Activated naive CD4-positive, alpha-beta T cell treated with anti-CD3 and anti-CD28 coated beads, Interleukin-2, amount 50 U/mL, for 72 hours (primary cell): ENCODE measurements around the gene DNAH2. TPM values are rescaled to one million over a fixed set of nuclear protein-coding genes. Genes with fewer than 3 reads are reported as not detected.

Experiments
- ATAC-seq, 2 donors: fragments of 150-1000 bp; cut with Tn5 transposase; 2 replicates each; pipeline ENCODE4 v1.10.0; 2021; ENCODE audit warnings: mild to moderate bottlenecking in 2 of 2, moderate library complexity in 2 of 2
- DNase-seq, 2 donors: peaks; one replicate each; pipeline ENCODE4 v3.0.0; 2021 to 2022; ENCODE audit warnings: low spot score in 2 of 2
- H3K27ac Mint-ChIP-seq, 2 donors: one replicate each; pipeline ENCODE4 v1.8.0; 2022; ENCODE audit warnings: mild to moderate bottlenecking in 2 of 2, mixed read lengths in 2 of 2
- H3K36me3 Mint-ChIP-seq, 2 donors: one replicate each; pipeline ENCODE4 v1.8.0; 2022; ENCODE audit warnings: mixed read lengths in 2 of 2
- H3K9me3 Mint-ChIP-seq, 2 donors: one replicate each; pipeline ENCODE4 v1.8.0; 2022; ENCODE audit warnings: mixed read lengths in 2 of 2
- total RNA-seq, 2 donors: library from RNA; stranded (reverse); gene quantifications; one replicate each; pipeline ENCODE4 v1.2.3, GENCODE V29; 2022

DNAH2 gene
- total RNA-seq, 2 donors from 2014 or later: 0.05 to 0.19 TPM

GRCh38 chr17:7845359-7846062, 128.0 kb downstream of the DNAH2 start:
- ATAC-seq (no peak), DNase-seq (no peak)
- H3K36me3 Mint-ChIP-seq: peaks cover 7% of the 10 kb centered on the region in 2 donors
- peak overlapping the region; percentile 96 to 99 for H3K27ac Mint-ChIP-seq
- no peaks in the 10 kb centered on the region for H3K9me3 Mint-ChIP-seq

GRCh38 chr17:7846063-7846735, 128.7 kb downstream of the DNAH2 start:
- DNase-seq (no peak), ATAC-seq (no peak)
- no peaks in the 10 kb centered on the region for H3K9me3 Mint-ChIP-seq
- H3K27ac Mint-ChIP-seq: peak overlapping the region; percentile 68 to 96
- H3K36me3 Mint-ChIP-seq: peaks cover under 1 to 6% of the 10 kb centered on the region in 2 donors

GRCh38 chr17:7846765-7847661, 129.5 kb downstream of the DNAH2 start:
- H3K27ac Mint-ChIP-seq: peak overlapping the region; percentile 32 to 68
- DNase-seq (no peak), ATAC-seq (no peak)
- H3K36me3 Mint-ChIP-seq: peaks cover 5 to 6% of the 10 kb centered on the region in 2 donors
- no peaks in the 10 kb centered on the region for H3K9me3 Mint-ChIP-seq

GRCh38 chr17:7848131-7848579, 130.6 kb downstream of the DNAH2 start:
- peaks cover 5 to 6% of the 10 kb centered on the region in 2 donors for H3K36me3 Mint-ChIP-seq
- no peaks in the 10 kb centered on the region for H3K9me3 Mint-ChIP-seq
- no peak for DNase-seq
- no peak overlapping the region for H3K27ac Mint-ChIP-seq
- no peak for ATAC-seq

GRCh38 chr17:7848739-7849129, 131.2 kb downstream of the DNAH2 start:
- ATAC-seq (no peak), DNase-seq (no peak)
- Mint-ChIP-seq H3K27ac (no peak overlapping the region), H3K9me3 (no peaks in the 10 kb centered on the region), H3K36me3 (peaks cover 5 to 6% of the 10 kb centered on the region in 2 donors)

GRCh38 chr17:7849130-7849750, 131.7 kb downstream of the DNAH2 start:
- ATAC-seq (no peak), DNase-seq (no peak)
- peaks cover 5 to 6% of the 10 kb centered on the region in 2 donors for H3K36me3 Mint-ChIP-seq
- H3K27ac Mint-ChIP-seq: no peak overlapping the region
- H3K9me3 Mint-ChIP-seq: no peaks in the 10 kb centered on the region

GRCh38 chr17:7849751-7850504, 132.4 kb downstream of the DNAH2 start:
- H3K36me3 Mint-ChIP-seq: peaks cover 5 to 6% of the 10 kb centered on the region in 2 donors

GRCh38 chr17:7850701-7851437, 133.3 kb downstream of the DNAH2 start:
- DNase-seq (no peak), ATAC-seq (peak; percentile 8 to 10)
- Mint-ChIP-seq H3K36me3 (peaks cover 5 to 6% of the 10 kb centered on the region in 2 donors), H3K9me3 (no peaks in the 10 kb centered on the region), H3K27ac (peak overlapping the region in 1 of 2 donors; percentile 66)

More at GRCh38 chr17:7849751-7850504, 132.4 kb downstream of the DNAH2 start:
- DNase-seq (no peak), ATAC-seq (no peak)
- Mint-ChIP-seq H3K27ac (no peak overlapping the region), H3K9me3 (no peaks in the 10 kb centered on the region)

GRCh38 chr17:7851438-7852261, 134.1 kb downstream of the DNAH2 start:
- ATAC-seq (peak; percentile 91 to 93), DNase-seq (peak; percentile 90 to 96)
- H3K9me3 Mint-ChIP-seq: no peaks in the 10 kb centered on the region
- H3K27ac Mint-ChIP-seq: peak overlapping the region; percentile 22 to 66
- peaks cover 5 to 6% of the 10 kb centered on the region in 2 donors for H3K36me3 Mint-ChIP-seq

GRCh38 chr17:7852262-7852670, 134.7 kb downstream of the DNAH2 start:
- DNase-seq (no peak), ATAC-seq (no peak)
- Mint-ChIP-seq H3K36me3 (peaks cover 5 to 6% of the 10 kb centered on the region in 2 donors), H3K9me3 (no peaks in the 10 kb centered on the region), H3K27ac (peak overlapping the region in 1 of 2 donors; percentile 66)

GRCh38 chr17:7852919-7853690, 135.6 kb downstream of the DNAH2 start:
- Mint-ChIP-seq H3K9me3 (no peaks in the 10 kb centered on the region), H3K27ac (no peak overlapping the region), H3K36me3 (peaks cover 5 to 6% of the 10 kb centered on the region in 2 donors)
- DNase-seq (peak in 1 of 2 donors; percentile 54), ATAC-seq (no peak)

GRCh38 chr17:7853691-7854038, 136.1 kb downstream of the DNAH2 start:
- ATAC-seq (no peak), DNase-seq (peak in 1 of 2 donors; percentile 48)
- no peaks in the 10 kb centered on the region for H3K9me3 Mint-ChIP-seq
- H3K36me3 Mint-ChIP-seq: peaks cover 5 to 6% of the 10 kb centered on the region in 2 donors
- no peak overlapping the region for H3K27ac Mint-ChIP-seq

GRCh38 chr17:7854078-7854777, 136.7 kb downstream of the DNAH2 start:
- Mint-ChIP-seq H3K36me3 (peaks cover 5 to 6% of the 10 kb centered on the region in 2 donors), H3K9me3 (no peaks in the 10 kb centered on the region), H3K27ac (no peak overlapping the region)
- DNase-seq: peak in 1 of 2 donors; percentile 51
- no peak for ATAC-seq
